Measurements from ENCODE around the gene PPFIA1.

- TF ChIP-seq EZH2phosphoT487 (IDR thresholded peaks at IDR 0.05; ENCODE audit: low read length) (no peak), CTCF (IDR thresholded peaks at IDR 0.05; ENCODE audit: low read length) (no peak)
These were observed 117.1 kb downstream of the PPFIA1 start for GRCh38 chr11:70387564-70387963.

Data from MM.1S (cell line).